H1 (cell line): ENCODE measurements around the gene STRN.

Experiments used
- CHD2 ChIP-seq: IDR thresholded peaks from 2 replicates; pipeline ENCODE4 v1.6.1; 2012; ENCODE audit warnings: low read length, improper control_type of control experiment
- EP300 ChIP-seq, 2 experiments: IDR thresholded peaks; 1 replicate in 1 of 2; 2 replicates in 1 of 2; pipeline ENCODE4 v1.6.1; 2011 to 2012; ENCODE audit warnings: low read depth in 2 of 2, low read length in 2 of 2, mild to moderate bottlenecking in 2 of 2, borderline replicate concordance in 1 of 2, inconsistent platforms in 1 of 2, moderate library complexity in 1 of 2
- JUN ChIP-seq: IDR thresholded peaks from 2 replicates; pipeline ENCODE4 v1.6.1; 2011; ENCODE audit warnings: low read depth, mild to moderate bottlenecking, improper control_type of control experiment, low read length
- PHF8 ChIP-seq: fragments of 200-600 bp; sonication (generic); conservative IDR thresholded peaks from 2 replicates; pipeline ENCODE4 v1.7.1; 2012; ENCODE audit warnings: low read depth, mild to moderate bottlenecking, inconsistent platforms, low read length, moderate library complexity
- POLR2A ChIP-seq, 2 experiments: IDR thresholded peaks; 1 replicate in 1 of 2; 2 replicates in 1 of 2; pipeline ENCODE4 v1.6.1; 2011; ENCODE audit warnings: low read depth in 2 of 2, low read length in 2 of 2, mild to moderate bottlenecking in 2 of 2; ENCODE audit errors: control extremely low read depth in 1 of 2
- POLR2AphosphoS5 ChIP-seq: IDR thresholded peaks from 2 replicates; pipeline ENCODE4 v1.6.1; 2011; ENCODE audit warnings: low read depth, low read length
- RFX5 ChIP-seq: IDR thresholded peaks from 2 replicates; pipeline ENCODE4 v1.6.1; 2011; ENCODE audit warnings: low read depth, low read length, improper control_type of control experiment, borderline replicate concordance
- RNF2 ChIP-seq: fragments of 200-900, 300-1000 bp; sonication (generic); IDR thresholded peaks from 2 replicates; pipeline ENCODE4 v1.7.1; 2016; ENCODE audit warnings: borderline replicate concordance, low read depth, mild to moderate bottlenecking, antibody characterized with exemption, low read length; ENCODE audit not compliant: poor library complexity, severe bottlenecking; ENCODE audit errors: missing control alignments
- SIN3A ChIP-seq, 2 experiments: IDR thresholded peaks in 1 of 2; conservative IDR thresholded peaks in 1 of 2; 2 replicates each; pipeline ENCODE4 v1.6.1; 2011 to 2012; ENCODE audit warnings: low read length in 2 of 2, improper control_type of control experiment in 1 of 2, low read depth in 1 of 2, mild to moderate bottlenecking in 1 of 2
- TAF7 ChIP-seq: optimal IDR thresholded peaks from 2 replicates; pipeline ENCODE3; 2011; ENCODE audit warnings: low read depth, mild to moderate bottlenecking, inconsistent platforms, low read length, moderate library complexity, borderline replicate concordance
- ZNF274 ChIP-seq: IDR thresholded peaks from 2 replicates; pipeline ENCODE4 v1.7.0; 2012; ENCODE audit warnings: low read length, borderline replicate concordance; ENCODE audit errors: extremely low read depth
- TF ChIP-seq, protein P1 (sequence below), 3 experiments: IDR thresholded peaks; 1 replicate in 2 of 3; 2 replicates in 1 of 3; pipeline versions ENCODE4 v1.5.1 to v1.6.1; 2011; ENCODE audit warnings: low read length in 3 of 3, mild to moderate bottlenecking in 3 of 3, inconsistent platforms in 2 of 3, low read depth in 1 of 3, moderate library complexity in 1 of 3; ENCODE audit not compliant: insufficient read depth in 1 of 3; ENCODE audit errors: control extremely low read depth in 1 of 3
- TF ChIP-seq, protein P2 (sequence below): IDR thresholded peaks from 2 replicates; pipeline ENCODE4 v1.6.1; 2012; ENCODE audit warnings: inconsistent platforms

GRCh38 chr2:36919041-36919837, 47.1 kb downstream of the STRN start:
- TF ChIP-seq SIN3A (conservative IDR thresholded peaks at IDR 0.05 in 1 of 2, IDR thresholded peaks at IDR 0.05 in 1 of 2; ENCODE audit: low read depth in 1 of 2, low read length in 2 of 2) (no peak), POLR2A (IDR thresholded peaks at IDR 0.05; ENCODE audit: control extremely low read depth in 1 of 2, low read depth in 2 of 2, low read length in 2 of 2) (no peak), JUN (no peak), POLR2AphosphoS5 (no peak), CHD2 (no peak), RFX5 (no peak), ZNF274 (no peak), PHF8 (no peak), TAF7 (no peak), EP300 (IDR thresholded peaks at IDR 0.05; ENCODE audit: borderline replicate concordance in 1 of 2, low read depth in 2 of 2, low read length in 2 of 2) (no peak), RNF2 (no peak)
- TF ChIP-seq, protein P1, sequence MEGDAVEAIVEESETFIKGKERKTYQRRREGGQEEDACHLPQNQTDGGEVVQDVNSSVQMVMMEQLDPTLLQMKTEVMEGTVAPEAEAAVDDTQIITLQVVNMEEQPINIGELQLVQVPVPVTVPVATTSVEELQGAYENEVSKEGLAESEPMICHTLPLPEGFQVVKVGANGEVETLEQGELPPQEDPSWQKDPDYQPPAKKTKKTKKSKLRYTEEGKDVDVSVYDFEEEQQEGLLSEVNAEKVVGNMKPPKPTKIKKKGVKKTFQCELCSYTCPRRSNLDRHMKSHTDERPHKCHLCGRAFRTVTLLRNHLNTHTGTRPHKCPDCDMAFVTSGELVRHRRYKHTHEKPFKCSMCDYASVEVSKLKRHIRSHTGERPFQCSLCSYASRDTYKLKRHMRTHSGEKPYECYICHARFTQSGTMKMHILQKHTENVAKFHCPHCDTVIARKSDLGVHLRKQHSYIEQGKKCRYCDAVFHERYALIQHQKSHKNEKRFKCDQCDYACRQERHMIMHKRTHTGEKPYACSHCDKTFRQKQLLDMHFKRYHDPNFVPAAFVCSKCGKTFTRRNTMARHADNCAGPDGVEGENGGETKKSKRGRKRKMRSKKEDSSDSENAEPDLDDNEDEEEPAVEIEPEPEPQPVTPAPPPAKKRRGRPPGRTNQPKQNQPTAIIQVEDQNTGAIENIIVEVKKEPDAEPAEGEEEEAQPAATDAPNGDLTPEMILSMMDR (IDR thresholded peaks at IDR 0.05; ENCODE audit: control extremely low read depth in 1 of 3, insufficient read depth in 1 of 3, low read depth in 1 of 3, low read length in 3 of 3) = no peak
- TF ChIP-seq, protein P2, sequence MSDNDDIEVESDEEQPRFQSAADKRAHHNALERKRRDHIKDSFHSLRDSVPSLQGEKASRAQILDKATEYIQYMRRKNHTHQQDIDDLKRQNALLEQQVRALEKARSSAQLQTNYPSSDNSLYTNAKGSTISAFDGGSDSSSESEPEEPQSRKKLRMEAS = no peak
